Stimulated activated naive B cell treated with anti-CD40 and anti-IgM and Interleukin-4, amounts not matched to agents 10 μg/mL and 1 μg/mL and 100 μg/mL, for 72 hours (primary cell): ENCODE data around the gene PDCL3.

ENCODE experiments used
- ATAC-seq, 2 donors: fragments of 150-1000 bp; cut with Tn5 transposase; replicated peaks; 2 replicates each; pipeline ENCODE4 v1.10.0; 2021; ENCODE audit warnings: moderate library complexity in 1 of 2
- DNase-seq: peaks from one replicate; pipeline ENCODE4 v3.0.0; 2021
- H3K27ac Mint-ChIP-seq: one replicate; pipeline ENCODE4 v1.8.0; 2022; ENCODE audit warnings: mild to moderate bottlenecking, mixed read lengths
- H3K27me3 Mint-ChIP-seq, 2 donors: one replicate each; pipeline ENCODE4 v1.8.0; 2022; ENCODE audit warnings: mixed read lengths in 2 of 2
- H3K36me3 Mint-ChIP-seq, 2 donors: one replicate each; pipeline ENCODE4 v1.8.0; 2022; ENCODE audit warnings: mixed read lengths in 2 of 2, mild to moderate bottlenecking in 1 of 2
- H3K4me1 Mint-ChIP-seq, 2 donors: one replicate each; pipeline ENCODE4 v1.8.0; 2022; ENCODE audit warnings: mixed read lengths in 2 of 2, mild to moderate bottlenecking in 1 of 2
- H3K4me3 Mint-ChIP-seq, 2 donors: one replicate each; pipeline ENCODE4 v1.8.0; 2022; ENCODE audit warnings: mild to moderate bottlenecking in 2 of 2, mixed read lengths in 2 of 2, moderate library complexity in 1 of 2
- H3K9me3 Mint-ChIP-seq, 2 donors: one replicate each; pipeline ENCODE4 v1.8.0; 2022; ENCODE audit warnings: mixed read lengths in 2 of 2, mild to moderate bottlenecking in 1 of 2

Gene PDCL3

GRCh38 chr2:100624536-100624935 is 61.7 kb downstream of the PDCL3 start:
- ATAC-seq (no peak), DNase-seq (no peak)
- peaks cover 10 to 19% of the 10 kb centered on the region in 2 donors for H3K27me3 Mint-ChIP-seq
- no peaks in the 10 kb centered on the region for H3K4me1 Mint-ChIP-seq
- H3K36me3 Mint-ChIP-seq: no peaks in the 10 kb centered on the region
- H3K4me3 Mint-ChIP-seq: no peak overlapping the region
- H3K27ac Mint-ChIP-seq: no peak overlapping the region
- peaks cover 0 to 2% of the 10 kb centered on the region in 2 donors for H3K9me3 Mint-ChIP-seq

- no peak for DNase-seq
- H3K9me3 Mint-ChIP-seq: peaks cover 0 to 2% of the 10 kb centered on the region in 2 donors
- no peaks in the 10 kb centered on the region for H3K4me1 Mint-ChIP-seq
- no peak for ATAC-seq
- H3K36me3 Mint-ChIP-seq: no peaks in the 10 kb centered on the region
- H3K27me3 Mint-ChIP-seq: peaks cover 10 to 11% of the 10 kb centered on the region in 2 donors
- H3K27ac Mint-ChIP-seq: no peak overlapping the region
- H3K4me3 Mint-ChIP-seq: no peak overlapping the region
Measured at GRCh38 chr2:100625717-100626116, 62.9 kb downstream of the PDCL3 start.
